KMS-11 (cell line): Measurements from ENCODE around the gene ITFG1.
"Not testable (repeated sequence)": the region's sequence is repeated elsewhere in the genome, so short reads cannot be mapped to it uniquely, and the experiment has no call there.

Experiments used
- H2AFZ ChIP-seq: fragments of 200-600 bp; sonication (generic); 2 replicates; pipeline ENCODE4 v1.6.1; 2016; ENCODE audit warnings: antibody characterized with exemption, mixed run types, low read depth
- H3K27ac ChIP-seq: fragments of 200-600 bp; sonication (generic); 2 replicates; pipeline ENCODE4 v1.6.1; 2016; ENCODE audit warnings: mild to moderate bottlenecking, mixed run types
- H3K27me3 ChIP-seq: fragments of 200-600 bp; sonication (generic); 2 replicates; pipeline ENCODE4 v1.6.1; 2017; ENCODE audit warnings: mild to moderate bottlenecking, low read depth, mixed run types, moderate library complexity; ENCODE audit not compliant: insufficient read depth
- H3K36me3 ChIP-seq: fragments of 200-600 bp; sonication (generic); 2 replicates; pipeline ENCODE4 v1.6.1; 2017; ENCODE audit warnings: mild to moderate bottlenecking, mixed run types; ENCODE audit not compliant: insufficient read depth
- H3K4me1 ChIP-seq: fragments of 200-600 bp; sonication (generic); 2 replicates; pipeline ENCODE4 v1.6.1; 2016; ENCODE audit warnings: mild to moderate bottlenecking, low read depth, mixed run types; ENCODE audit not compliant: poor library complexity, severe bottlenecking
- H3K4me2 ChIP-seq: fragments of 200-600 bp; sonication (generic); 2 replicates; pipeline ENCODE4 v1.7.0; 2016; ENCODE audit warnings: mild to moderate bottlenecking, mixed run types
- H3K4me3 ChIP-seq: fragments of 200-600 bp; sonication (generic); IDR thresholded peaks from 2 replicates; pipeline ENCODE4 v1.6.1; 2017; ENCODE audit warnings: low read depth, low read length, mixed read lengths; ENCODE audit not compliant: insufficient read depth
- H3K79me2 ChIP-seq: fragments of 200-600 bp; sonication (generic); 2 replicates; pipeline ENCODE4 v1.6.1; 2016; ENCODE audit warnings: low read depth, mixed run types; ENCODE audit not compliant: insufficient read depth
- H3K9ac ChIP-seq: fragments of 200-600 bp; sonication (generic); 2 replicates; pipeline ENCODE4 v1.6.1; 2016; ENCODE audit warnings: mild to moderate bottlenecking, mixed run types
- H4K20me1 ChIP-seq: fragments of 200-600 bp; sonication (generic); 2 replicates; pipeline ENCODE4 v1.6.1; 2016; ENCODE audit warnings: mild to moderate bottlenecking, mixed run types; ENCODE audit not compliant: insufficient read depth
- TF ChIP-seq, protein P1 (sequence below): fragments of 200-600 bp; sonication (generic); conservative IDR thresholded peaks from 2 replicates; pipeline ENCODE4 v1.6.1; 2017; ENCODE audit warnings: low read depth, mild to moderate bottlenecking, antibody characterized with exemption, low read length, moderate library complexity, mixed read lengths

ITFG1 gene

DNA sequence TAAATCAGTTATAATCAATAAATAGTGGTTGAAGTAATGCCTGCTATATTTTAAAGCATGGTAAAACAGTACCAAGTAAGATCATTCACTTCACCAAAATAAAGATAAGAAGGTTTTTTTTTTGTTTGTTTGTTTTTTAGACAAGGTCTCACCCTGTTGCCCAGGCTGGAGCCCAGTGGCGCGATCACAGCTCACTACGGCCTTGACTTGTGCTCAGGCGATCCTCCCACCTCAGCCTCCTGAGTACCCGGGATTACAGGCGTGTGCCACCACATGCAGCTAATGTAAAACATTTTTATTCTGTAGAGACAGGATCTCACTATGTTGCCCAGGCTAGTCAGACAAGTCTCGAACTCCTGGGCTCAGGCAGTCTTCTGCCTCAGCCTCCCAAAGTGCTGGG, 232.6 kb downstream of the ITFG1 start:
- H3K9ac ChIP-seq = no peak overlapping the region
- no peaks in the 10 kb centered on the region for H3K36me3 ChIP-seq
- H4K20me1 ChIP-seq = no peaks in the 10 kb centered on the region
- TF ChIP-seq, protein P1, sequence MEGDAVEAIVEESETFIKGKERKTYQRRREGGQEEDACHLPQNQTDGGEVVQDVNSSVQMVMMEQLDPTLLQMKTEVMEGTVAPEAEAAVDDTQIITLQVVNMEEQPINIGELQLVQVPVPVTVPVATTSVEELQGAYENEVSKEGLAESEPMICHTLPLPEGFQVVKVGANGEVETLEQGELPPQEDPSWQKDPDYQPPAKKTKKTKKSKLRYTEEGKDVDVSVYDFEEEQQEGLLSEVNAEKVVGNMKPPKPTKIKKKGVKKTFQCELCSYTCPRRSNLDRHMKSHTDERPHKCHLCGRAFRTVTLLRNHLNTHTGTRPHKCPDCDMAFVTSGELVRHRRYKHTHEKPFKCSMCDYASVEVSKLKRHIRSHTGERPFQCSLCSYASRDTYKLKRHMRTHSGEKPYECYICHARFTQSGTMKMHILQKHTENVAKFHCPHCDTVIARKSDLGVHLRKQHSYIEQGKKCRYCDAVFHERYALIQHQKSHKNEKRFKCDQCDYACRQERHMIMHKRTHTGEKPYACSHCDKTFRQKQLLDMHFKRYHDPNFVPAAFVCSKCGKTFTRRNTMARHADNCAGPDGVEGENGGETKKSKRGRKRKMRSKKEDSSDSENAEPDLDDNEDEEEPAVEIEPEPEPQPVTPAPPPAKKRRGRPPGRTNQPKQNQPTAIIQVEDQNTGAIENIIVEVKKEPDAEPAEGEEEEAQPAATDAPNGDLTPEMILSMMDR = no peak
- no peak overlapping the region for H2AFZ ChIP-seq
- no peaks in the 10 kb centered on the region for H3K4me1 ChIP-seq
- no peak overlapping the region for H3K4me3 ChIP-seq
- no peak overlapping the region for H3K27ac ChIP-seq
- H3K27me3 ChIP-seq = no peaks in the 10 kb centered on the region
- no peaks in the 10 kb centered on the region for H3K79me2 ChIP-seq
- no peak overlapping the region for H3K4me2 ChIP-seq

DNA sequence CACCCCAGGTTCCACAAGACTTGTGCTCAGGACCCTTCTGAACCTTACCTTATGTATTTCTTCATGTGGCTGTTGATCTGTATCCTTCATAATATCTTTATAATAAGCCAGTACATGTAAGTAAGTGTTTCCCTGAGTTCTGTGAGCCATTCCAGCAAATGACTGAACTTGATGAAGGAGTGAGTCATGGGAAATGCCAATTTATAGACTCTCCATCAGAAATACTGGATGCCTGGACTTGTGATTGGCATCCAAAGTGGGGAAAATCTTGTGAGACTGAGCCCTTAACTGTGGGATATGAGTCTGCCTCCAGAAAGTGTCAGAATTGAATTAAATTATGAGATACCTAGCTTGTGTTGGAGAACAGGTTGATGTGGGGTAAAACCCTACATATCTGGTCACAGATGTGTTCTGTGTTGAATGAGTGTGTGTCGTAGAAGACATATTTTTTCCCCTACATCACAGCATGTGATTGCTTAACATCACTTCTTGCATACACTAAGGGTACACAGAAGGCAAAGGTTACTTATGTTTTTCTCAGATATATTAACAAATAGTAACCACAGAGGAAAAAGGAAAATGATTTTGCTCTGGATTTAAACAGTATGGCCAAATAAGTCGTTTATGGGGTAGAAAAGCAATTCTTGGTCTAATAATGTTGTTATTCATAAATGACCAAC, 247.0 kb downstream of the ITFG1 start:
- no peak overlapping the region for H3K27ac ChIP-seq
- H3K79me2 ChIP-seq = no peaks in the 10 kb centered on the region
- H3K36me3 ChIP-seq = no peaks in the 10 kb centered on the region
- H3K4me1 ChIP-seq = no peaks in the 10 kb centered on the region
- TF ChIP-seq, protein P1 = no peak
- H2AFZ ChIP-seq = no peak overlapping the region
- no peak overlapping the region for H3K4me3 ChIP-seq
- no peak overlapping the region for H3K9ac ChIP-seq
- no peaks in the 10 kb centered on the region for H3K27me3 ChIP-seq
- H4K20me1 ChIP-seq = no peaks in the 10 kb centered on the region
- H3K4me2 ChIP-seq = no peak overlapping the region

GRCh38 chr16:47211218-47211617, 249.6 kb downstream of the ITFG1 start:
- no peak overlapping the region for H3K4me3 ChIP-seq
- TF ChIP-seq, protein P1 = no peak
- H3K36me3 ChIP-seq = no peaks in the 10 kb centered on the region
- H3K27me3 ChIP-seq = no peaks in the 10 kb centered on the region
- H3K4me2 ChIP-seq = no peak overlapping the region
- no peak overlapping the region for H3K9ac ChIP-seq
- no peaks in the 10 kb centered on the region for H3K79me2 ChIP-seq
- no peaks in the 10 kb centered on the region for H3K4me1 ChIP-seq
- no peak overlapping the region for H3K27ac ChIP-seq
- no peak overlapping the region for H2AFZ ChIP-seq
- H4K20me1 ChIP-seq = no peaks in the 10 kb centered on the region

GRCh38 chr16:47204736-47205504, 255.9 kb downstream of the ITFG1 start:
- H3K27ac ChIP-seq = no peak overlapping the region
- H3K4me1 ChIP-seq = no peaks in the 10 kb centered on the region
- H3K4me2 ChIP-seq = no peak overlapping the region
- no peak overlapping the region for H2AFZ ChIP-seq
- H3K27me3 ChIP-seq = no peaks in the 10 kb centered on the region
- H4K20me1 ChIP-seq = no peaks in the 10 kb centered on the region
- TF ChIP-seq, protein P1 = no peak
- H3K4me3 ChIP-seq = no peak overlapping the region
- H3K9ac ChIP-seq = no peak overlapping the region
- no peaks in the 10 kb centered on the region for H3K79me2 ChIP-seq
- H3K36me3 ChIP-seq = no peaks in the 10 kb centered on the region

- not testable (repeated sequence) for H3K79me2 ChIP-seq, H3K9ac ChIP-seq, H3K4me1 ChIP-seq, H4K20me1 ChIP-seq, H3K4me3 ChIP-seq, H3K4me2 ChIP-seq, H3K36me3 ChIP-seq, H3K27me3 ChIP-seq, H2AFZ ChIP-seq, H3K27ac ChIP-seq
Measured at GRCh38 chr16:47203433-47203832, 257.4 kb downstream of the ITFG1 start.
